A549 (cell line): ENCODE results near the gene PPP4R3B.
A peak's percentile ranks its signal among the peaks of the same experiment; 100 is the strongest.

Source experiments
- BHLHE40 ChIP-seq: IDR thresholded peaks from 2 replicates; pipeline ENCODE4 v1.6.1; 2012; ENCODE audit warnings: low read depth, low read length, inconsistent platforms
- CBX8 ChIP-seq: fragments of 200-600 bp; sonication (generic); IDR thresholded peaks from 2 replicates; pipeline ENCODE4 v1.6.1; 2016
- CTCF ChIP-seq: fragments of >200 bp; sonication (Bioruptor Twin); formaldehyde crosslinking; IDR thresholded peaks from 3 replicates; pipeline ENCODE4 v1.5.1; 2016
- MAX ChIP-seq: IDR thresholded peaks from 2 replicates; pipeline ENCODE4 v1.6.1; 2012
- POLR2AphosphoS2 ChIP-seq: conservative IDR thresholded peaks from 2 replicates; pipeline ENCODE4 v1.6.1; 2012; ENCODE audit warnings: low read length, improper control_type of control experiment, inconsistent platforms
- SREBF2 ChIP-seq: fragments of 450-650 bp; IDR thresholded peaks from 2 replicates; pipeline ENCODE4 v1.6.1; 2014; ENCODE audit warnings: mild to moderate bottlenecking, moderate library complexity
- ZC3H11A ChIP-seq: fragments of 450-650 bp; IDR thresholded peaks from 2 replicates; pipeline ENCODE4 v1.6.1; 2014; ENCODE audit warnings: antibody characterized with exemption, mild to moderate bottlenecking

- TF ChIP-seq CTCF (peak; percentile 41), BHLHE40 (no peak), MAX (no peak), POLR2AphosphoS2 (no peak), CBX8 (no peak), SREBF2 (no peak), ZC3H11A (no peak)
Measured at GRCh38 chr2:55620123-55620779, 2.8 kb upstream of the PPP4R3B start.
